Measurements from ENCODE around the gene CRYAB.

Gene CRYAB

GRCh38 chr11:111920908-111921307 is 9.3 kb upstream of the CRYAB start:
- no peak for TF ChIP-seq CTCF (IDR thresholded peaks at IDR 0.05)

DNA sequence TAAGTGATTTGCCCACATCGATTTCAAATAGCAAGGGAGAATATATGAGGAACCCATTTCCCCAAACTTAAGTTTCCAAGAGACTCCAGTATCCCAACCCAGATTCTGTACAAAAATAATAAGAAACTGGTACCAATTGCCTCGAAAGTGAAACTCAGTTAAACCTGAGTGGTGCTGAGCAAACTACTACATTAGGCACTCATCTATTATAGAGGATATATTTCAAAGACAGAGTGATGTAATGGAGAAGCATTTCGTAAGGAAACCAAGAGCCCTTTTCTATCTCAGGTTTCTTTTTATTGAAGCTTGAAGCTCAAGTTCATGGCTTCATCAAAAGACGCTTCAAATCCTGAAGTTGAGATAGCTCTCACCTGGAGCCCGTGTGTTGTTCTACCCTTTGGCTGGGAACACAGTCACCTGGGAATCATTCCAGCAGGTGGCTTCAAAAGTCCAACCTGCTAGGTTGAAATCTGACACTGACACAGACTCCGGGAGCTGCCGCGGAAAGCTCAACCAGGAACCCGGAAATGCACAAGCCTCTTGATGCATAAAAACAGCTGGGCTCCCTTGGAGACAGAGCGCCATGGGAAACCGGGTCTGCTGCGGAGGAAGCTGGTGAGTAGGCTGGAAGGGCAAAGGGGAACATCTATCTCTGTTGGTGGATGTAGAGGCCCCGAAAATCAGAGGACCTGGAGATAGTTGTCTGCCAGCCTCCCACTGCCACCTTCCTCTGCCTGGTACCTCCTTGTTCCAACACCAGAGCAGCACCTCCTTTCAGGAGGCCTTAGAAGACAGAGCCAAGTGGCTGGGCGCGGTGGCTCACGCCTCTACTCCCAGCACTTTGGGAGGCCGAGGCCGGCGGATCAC is 7.1 kb upstream of the CRYAB start, which contains the start of gene C11orf52:
C11orf52 (plus strand) TSS at position 524 of the 867 bp plus-strand sequence; CDS start at position 584, 60 bp downstream.
- TF ChIP-seq CTCF (IDR thresholded peaks at IDR 0.05) = no peak

- TF ChIP-seq CTCF (IDR thresholded peaks at IDR 0.05) = no peak
These were observed 6.2 kb upstream of the CRYAB start for GRCh38 chr11:111917788-111918187.

DNA sequence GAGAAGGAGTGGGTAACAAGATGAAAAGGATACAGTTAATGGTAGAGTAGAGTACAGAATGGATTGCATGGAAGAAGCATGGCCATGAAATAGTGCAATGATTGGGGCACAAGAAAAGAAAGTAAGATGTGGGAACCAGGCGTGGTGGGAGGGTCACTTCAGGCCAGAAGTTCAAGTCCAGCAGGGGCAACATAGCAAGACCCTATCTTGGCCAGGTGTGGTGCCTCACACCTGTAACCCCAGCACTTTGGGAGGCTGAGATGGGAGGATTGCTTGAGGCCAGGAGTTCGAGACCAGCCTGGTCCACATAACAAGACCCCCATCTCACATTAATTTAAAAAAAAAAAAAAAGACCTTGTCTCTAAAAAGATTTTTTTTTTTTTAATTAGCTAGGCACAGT is 5.7 kb upstream of the CRYAB start:
- no peak for TF ChIP-seq CTCF (IDR thresholded peaks at IDR 0.05)

DNA sequence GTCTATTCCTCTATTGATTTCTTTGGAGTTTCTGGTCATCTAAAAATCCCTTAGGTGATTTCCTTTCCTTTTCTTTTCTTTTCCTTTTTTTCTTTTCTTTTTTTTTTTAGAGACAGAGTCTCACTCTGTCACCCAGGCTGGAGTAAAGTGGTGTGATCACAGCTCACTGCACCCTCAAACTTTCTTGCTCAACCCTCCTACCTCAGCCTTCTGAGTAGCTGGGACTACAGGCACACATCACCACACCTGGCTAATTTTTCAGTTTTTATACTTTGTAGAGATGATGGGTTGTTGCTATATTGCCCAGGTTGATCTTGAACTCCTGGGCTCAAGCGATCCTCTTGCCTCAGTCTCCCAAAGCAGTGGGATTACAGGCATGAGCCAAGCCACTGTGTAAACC is 5.2 kb upstream of the CRYAB start:
- TF ChIP-seq CTCF (IDR thresholded peaks at IDR 0.05) = no peak

GRCh38 chr11:111913997-111914396 is 2.4 kb upstream of the CRYAB start:
- no peak for TF ChIP-seq CTCF (IDR thresholded peaks at IDR 0.05)

GRCh38 chr11:111913031-111913861 is 1.7 kb upstream of the CRYAB start:
- no peak for TF ChIP-seq CTCF (IDR thresholded peaks at IDR 0.05)
